Skin epidermis (tissue), 12 donors: ENCODE measurements around the gene PKHD1.
"Not testable (repeated sequence)": the region's sequence is repeated elsewhere in the genome, so short reads cannot be mapped to it uniquely, and the experiment has no call there.

Experiments used
- H3K27ac ChIP-seq, 21 experiments: fragments of 200-600 bp; sonication (generic) in 11 of 21; one replicate each; pipeline ENCODE4 v1.5.0; 2020; ENCODE audit warnings: mild to moderate bottlenecking in 3 of 21, inconsistent platforms in 2 of 21, moderate library complexity in 2 of 21
- H3K4me3 ChIP-seq, 7 experiments: fragments of 200-600 bp; sonication (generic) in 2 of 7; one replicate each; pipeline ENCODE4 v1.5.0; 2020; ENCODE audit warnings: inconsistent platforms in 2 of 7, mild to moderate bottlenecking in 2 of 7, moderate library complexity in 1 of 7

Gene PKHD1

DNA sequence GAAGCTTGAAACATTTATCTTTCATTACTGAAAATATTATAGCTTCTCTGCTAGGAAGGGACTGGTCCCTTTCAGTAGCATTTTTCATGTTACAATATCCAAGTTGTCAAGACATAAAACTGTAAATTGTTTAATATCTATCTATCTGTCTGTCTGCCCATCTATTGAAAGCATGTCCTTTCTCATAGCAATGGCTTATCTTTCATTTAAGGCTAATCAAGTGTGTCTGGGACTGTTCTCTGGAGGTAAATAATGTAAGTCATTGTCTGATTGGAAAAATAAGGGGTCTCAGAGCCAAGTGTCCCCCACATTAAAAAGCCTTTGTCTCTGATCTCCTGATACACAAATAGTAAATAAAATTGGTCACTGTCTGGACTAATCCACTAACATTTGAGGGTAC is 135.5 kb downstream of the PKHD1 start:
- H3K27ac ChIP-seq: no peak overlapping the region
- no peak overlapping the region for H3K4me3 ChIP-seq

DNA sequence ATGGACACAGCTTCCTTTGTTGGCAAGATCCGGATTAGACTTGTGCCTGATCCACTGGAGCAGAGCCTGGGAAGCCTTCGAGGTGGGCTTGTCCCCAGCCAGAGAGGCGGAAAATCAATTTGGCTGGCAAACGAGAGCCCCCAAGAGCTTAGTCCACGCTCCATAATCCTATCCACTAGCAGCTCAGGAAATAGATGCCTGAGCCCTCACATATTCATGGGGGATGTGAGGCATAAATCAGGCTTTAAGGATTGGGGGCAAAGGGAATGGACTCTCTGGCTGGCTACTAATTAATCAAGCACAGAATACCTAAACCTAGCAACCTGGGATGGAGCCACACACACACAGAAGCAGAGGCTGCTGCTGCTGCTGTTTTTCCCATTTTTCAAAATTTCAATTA is 137.9 kb downstream of the PKHD1 start:
- H3K27ac ChIP-seq: no peak overlapping the region
- no peak overlapping the region for H3K4me3 ChIP-seq

DNA sequence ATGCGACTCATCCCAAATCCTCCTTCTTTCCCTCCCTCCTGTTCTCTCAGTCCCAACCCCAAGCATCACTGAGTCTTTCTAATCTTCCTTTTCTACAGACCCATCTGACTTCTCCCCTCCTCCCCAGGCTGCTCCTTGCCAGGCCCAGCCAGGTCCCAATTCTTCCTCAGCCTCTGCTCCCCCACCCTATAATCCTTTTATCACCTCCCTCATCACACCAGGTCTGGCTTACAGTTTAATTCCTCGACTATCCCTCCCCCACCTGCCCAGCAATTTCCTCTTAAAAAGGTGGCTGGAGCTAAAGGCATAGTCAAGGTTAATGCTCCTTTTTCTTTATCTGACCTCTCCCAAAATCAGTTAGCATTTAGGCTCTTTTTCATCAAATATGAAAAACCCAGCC is 147.7 kb downstream of the PKHD1 start:
- H3K27ac ChIP-seq, H3K4me3 ChIP-seq: not testable (repeated sequence)

DNA sequence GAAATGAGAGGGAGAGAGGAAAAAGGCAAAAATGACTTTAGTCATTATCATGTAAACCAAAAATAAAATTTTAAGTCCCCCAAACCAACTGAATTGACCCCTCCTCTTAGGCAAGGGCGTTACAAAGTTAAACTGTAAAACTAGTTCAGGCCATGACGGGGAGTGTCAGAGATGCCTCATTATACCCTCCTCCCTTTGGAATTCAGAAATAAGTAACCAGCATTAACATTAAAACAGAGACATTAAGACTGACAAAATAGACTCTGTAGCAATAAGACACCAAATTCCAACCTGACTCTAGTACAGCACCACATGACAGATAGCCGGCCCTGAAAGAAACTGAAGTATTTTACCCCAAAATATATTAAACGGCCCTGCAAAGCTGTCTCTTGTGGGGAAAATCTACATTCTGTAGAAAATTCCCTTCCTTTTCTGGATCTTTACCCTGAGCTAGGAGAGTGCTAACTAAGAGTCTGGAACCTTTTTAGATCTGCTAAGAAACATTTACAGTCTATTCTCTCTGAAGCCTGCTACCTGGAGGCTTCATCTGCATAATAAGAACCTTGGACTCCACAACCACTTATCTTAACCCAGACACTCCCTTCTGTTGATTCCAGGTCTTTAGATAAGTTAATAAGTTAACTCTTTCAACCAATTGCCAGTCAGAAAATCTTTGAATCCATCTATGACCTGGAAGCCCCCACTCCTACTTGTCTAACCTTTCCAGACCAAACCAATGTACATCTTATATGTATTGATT is 150.7 kb downstream of the PKHD1 start:
- H3K27ac ChIP-seq: no peak overlapping the region
- no peak overlapping the region for H3K4me3 ChIP-seq

DNA sequence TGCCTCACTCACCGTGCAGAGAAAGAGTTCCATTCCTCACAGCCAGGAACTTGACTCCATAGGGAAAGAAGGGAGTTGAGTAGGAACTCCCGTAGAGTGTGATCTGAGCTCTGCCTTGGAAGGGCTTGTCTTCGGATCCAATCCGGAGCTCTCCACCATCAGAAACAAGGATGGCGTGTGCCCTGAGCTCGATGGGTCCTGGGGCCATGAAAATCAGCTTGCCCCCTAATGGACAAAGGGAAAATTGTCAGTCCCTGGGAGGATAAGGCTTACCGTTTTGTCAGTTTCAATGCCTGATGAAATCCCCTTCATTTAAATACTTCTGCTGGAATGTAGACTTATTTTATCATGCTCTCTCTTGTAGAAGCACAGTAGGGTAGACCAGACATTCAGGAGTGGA is 153.3 kb downstream of the PKHD1 start:
- no peak overlapping the region for H3K4me3 ChIP-seq
- no peak overlapping the region for H3K27ac ChIP-seq

DNA sequence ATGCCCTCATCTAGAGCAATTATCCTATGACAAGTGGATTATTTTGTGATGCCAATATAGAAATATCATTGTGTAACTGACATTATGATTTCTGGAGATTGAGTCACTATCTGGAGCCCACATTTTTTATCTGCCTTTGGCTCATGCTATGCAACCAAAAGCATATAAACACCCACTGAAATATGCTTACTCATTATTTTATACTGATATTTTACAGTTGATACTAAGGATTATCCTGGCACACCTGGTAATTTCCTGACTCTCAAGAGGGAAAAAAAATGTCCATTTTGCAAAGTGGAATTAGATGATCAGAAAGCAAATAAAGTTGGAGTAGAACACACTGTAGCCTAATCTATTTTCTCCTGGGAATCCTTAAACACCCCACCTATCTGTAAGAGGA is 154.5 kb downstream of the PKHD1 start:
- Histone ChIP-seq H3K27ac (no peak overlapping the region), H3K4me3 (no peak overlapping the region)

DNA sequence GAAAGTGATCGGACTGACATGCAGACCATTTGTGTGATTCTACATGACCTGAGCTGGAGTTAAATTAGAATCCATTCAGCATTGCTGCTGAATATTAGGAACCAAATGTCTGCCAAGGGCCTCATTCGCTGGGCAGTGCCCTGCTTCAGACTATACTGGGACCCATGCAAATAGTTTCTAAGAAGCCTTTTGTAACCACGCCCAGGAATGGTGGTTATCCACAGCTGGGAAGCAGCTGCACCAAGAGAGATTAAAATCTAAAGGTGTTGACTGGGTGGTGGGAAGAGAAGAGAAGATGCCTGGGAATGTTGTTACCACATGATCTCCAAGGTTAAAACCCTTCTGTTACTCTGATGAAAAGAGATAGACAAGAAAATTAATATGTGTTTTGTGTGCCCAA is 156.8 kb downstream of the PKHD1 start:
- Histone ChIP-seq H3K27ac (no peak overlapping the region), H3K4me3 (no peak overlapping the region)

DNA sequence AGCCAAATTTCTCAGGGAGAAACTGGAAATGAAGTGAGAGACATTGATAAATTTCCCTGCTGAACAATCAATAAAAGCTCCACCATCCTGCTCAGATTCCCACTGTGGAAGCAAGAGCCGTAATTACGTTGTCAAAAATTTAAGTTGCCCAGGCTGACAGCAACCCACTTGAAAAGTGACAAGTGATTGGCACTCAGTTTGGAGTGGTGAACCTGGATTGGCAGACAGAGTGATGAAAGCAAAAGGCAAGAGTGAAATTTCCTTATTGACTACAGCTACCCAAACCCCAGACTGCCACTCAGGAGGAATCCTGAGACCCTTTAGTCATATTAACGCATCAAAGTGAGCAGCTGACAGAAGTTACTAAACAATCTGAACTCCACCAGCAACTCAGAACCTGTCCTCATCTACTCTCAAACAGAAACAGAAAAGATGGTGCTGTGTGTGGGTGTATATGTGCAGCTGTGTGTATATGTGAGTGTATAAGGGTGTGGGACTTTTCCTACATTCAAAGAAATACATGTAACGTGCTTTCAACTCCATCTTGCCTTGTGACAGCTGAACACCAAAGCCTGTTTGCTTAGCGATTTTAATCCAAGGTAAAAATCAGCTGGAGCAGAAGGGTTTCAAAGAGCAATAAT is 157.4 kb downstream of the PKHD1 start:
- no peak overlapping the region for H3K27ac ChIP-seq
- no peak overlapping the region for H3K4me3 ChIP-seq

DNA sequence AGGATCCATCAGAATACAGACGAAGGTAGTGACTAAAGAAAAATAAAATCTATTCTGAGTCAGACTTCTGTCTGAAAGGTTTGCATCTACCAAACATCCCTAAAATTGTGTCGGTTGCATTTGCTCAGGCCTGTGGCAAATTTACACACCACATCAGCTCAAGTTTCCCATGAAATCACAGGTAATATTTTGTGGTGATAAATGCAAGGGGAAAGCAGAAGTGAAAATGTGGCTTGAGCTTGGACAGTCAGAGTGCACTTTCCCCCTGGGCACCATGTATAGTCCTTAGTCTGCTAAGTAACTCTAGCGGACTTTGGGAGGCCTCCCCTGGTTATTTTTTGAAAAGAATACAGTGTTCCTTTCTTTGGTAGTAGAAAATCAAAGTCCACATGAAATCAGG is 159.1 kb downstream of the PKHD1 start:
- Histone ChIP-seq H3K4me3 (no peak overlapping the region), H3K27ac (no peak overlapping the region)

DNA sequence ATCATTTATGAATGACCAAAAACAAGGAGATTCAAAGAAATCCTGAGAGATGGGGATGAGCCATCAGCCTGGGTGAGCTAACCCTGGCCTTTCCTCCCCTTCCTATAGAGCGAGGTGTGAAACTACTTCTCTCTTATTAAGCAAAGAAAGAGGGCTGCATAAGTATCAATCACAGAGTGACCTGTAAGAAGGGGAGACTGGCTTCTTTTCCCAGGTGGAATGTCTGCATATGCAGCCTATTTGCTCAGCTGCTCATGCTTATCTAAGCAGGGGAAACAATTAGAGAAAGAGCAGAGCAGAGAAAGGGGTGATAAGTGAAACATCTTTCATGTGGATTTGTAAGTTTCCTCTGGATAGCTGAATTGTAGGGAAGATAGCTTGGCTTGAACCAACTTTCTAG is 160.0 kb downstream of the PKHD1 start:
- H3K27ac ChIP-seq: no peak overlapping the region
- H3K4me3 ChIP-seq: no peak overlapping the region

DNA sequence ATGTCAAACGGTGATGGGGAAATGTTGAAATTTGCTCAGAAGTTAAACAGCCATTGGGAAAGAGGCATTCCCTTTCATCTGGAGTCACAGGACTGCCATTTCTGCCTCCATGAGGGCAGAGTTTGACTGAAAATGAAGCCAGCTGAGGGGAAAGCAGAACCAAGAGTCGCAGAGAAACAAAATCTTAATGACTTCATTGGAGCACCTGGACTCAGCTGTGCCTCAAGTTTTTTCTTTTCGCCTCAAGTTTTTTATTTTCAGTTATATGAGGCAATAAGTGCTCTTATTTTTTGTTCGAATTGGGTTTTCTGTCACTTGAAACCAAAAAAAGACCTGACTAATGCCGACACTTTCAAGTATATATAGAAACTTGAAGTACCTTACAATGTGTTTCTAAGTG is 161.3 kb downstream of the PKHD1 start:
- Histone ChIP-seq H3K27ac (no peak overlapping the region), H3K4me3 (no peak overlapping the region)

DNA sequence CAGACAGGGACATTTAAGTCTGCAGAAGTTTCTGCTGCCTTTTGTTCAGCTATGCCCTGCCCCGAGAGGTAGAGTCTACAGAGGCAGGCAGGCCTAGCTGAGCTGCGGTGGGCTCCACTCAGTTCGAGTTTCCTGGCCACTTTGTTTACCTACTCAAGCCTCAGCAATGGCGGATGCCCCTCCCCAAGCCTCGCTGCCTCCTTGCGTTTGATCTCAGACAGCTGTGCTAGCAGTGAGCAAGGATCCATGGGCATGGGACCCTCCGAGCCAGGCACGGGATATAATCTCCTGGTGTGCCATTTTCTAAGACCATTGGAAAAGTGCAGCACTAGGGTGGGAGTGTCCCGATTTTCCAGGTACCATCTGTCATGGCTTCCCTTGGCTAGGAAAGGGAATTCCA is 164.9 kb downstream of the PKHD1 start:
- not testable (repeated sequence) for H3K4me3 ChIP-seq, H3K27ac ChIP-seq

DNA sequence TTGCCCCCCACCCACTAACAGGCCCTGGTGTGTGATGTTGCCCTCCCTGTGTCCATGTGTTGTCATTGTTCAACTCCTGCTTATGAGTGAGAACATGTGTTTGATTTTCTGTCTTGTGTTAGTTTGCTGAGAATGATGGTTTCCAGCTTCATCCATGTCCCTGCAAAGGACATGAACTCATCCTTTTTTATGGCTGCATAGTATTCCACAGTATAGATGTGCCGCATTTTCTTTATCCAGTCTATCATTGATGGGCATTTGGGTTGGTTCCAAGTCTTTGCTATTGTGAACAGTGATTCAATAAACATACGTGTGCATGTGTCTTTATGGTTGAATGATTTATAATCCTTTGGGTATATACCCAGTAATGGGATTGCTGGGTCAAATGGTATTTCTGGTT is 169.1 kb downstream of the PKHD1 start:
- H3K27ac ChIP-seq, H3K4me3 ChIP-seq: not testable (repeated sequence)

DNA sequence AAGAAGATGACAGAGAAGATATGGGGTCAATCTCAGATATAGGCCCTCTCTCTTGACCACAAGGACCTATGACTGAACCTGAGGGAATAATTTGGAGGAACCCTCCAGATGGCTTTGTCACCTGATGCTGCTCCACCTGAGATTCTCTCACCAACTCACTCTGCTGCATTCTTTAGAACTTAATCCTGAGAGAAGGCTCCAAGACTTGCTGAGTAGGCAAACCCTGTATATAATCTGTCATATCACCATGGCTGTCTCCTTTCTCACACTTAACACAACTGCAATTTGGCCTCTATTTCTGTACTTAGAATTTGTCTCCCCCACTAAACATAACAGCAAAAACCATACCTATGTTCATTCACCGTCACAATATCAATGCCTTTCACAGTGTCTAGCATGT is 172.3 kb downstream of the PKHD1 start:
- no peak overlapping the region for H3K27ac ChIP-seq
- H3K4me3 ChIP-seq: no peak overlapping the region

DNA sequence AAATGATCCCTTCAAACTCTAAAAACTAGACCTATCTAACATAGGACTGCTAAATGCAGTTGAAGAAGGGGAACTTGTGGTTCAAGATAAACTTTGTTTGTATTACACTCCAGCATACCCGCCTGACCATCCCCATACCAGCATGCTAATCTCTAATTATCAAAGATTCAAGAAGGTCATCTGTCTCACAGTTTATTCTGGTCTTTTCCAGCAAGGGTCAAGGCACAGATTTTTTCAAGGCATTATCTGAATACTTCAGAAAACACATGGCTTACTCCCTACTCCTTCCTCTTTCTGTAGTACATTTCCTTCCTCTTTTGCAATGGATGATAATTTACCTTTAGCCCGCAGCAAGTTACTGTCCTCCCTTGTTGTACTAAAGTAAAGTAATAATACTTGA is 174.1 kb downstream of the PKHD1 start:
- no peak overlapping the region for H3K4me3 ChIP-seq
- no peak overlapping the region for H3K27ac ChIP-seq

DNA sequence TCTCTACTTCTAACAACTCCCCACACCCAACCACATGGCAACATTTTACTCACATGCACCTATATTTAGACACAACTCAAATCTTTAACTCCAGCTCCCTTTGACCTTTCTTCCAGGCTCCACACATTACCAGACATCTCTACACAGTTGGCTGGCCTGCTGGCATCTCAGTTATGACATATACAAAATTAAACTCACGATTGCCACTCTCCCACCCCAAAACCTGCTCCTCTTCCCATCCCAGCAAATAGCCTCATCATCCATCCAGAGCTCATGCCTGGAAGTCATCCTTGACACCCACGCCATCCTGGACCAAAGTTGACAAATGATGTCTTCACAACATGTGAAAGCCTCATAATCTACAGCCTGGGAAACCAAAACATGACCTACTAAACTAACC is 176.6 kb downstream of the PKHD1 start:
- no peak overlapping the region for H3K4me3 ChIP-seq
- no peak overlapping the region for H3K27ac ChIP-seq

DNA sequence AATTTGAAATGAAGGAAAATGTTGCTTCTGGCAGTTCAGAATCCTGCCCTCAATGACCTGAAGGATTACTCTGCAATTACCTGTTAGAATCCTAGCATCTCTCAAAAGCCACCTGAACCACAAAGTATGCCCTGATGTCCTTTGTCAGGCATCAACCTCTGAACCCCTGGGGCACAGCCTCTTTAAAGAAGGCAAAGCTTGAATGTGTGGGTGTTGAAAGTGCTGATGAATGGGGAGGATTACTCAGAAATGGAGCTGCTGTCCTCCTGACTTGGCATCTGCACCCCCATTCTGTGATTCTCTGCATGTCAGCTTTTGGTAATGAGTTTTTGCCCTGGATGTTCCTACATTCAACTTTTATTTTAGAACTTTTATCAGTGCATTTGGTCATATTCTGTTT is 179.2 kb downstream of the PKHD1 start:
- H3K27ac ChIP-seq: no peak overlapping the region
- no peak overlapping the region for H3K4me3 ChIP-seq

DNA sequence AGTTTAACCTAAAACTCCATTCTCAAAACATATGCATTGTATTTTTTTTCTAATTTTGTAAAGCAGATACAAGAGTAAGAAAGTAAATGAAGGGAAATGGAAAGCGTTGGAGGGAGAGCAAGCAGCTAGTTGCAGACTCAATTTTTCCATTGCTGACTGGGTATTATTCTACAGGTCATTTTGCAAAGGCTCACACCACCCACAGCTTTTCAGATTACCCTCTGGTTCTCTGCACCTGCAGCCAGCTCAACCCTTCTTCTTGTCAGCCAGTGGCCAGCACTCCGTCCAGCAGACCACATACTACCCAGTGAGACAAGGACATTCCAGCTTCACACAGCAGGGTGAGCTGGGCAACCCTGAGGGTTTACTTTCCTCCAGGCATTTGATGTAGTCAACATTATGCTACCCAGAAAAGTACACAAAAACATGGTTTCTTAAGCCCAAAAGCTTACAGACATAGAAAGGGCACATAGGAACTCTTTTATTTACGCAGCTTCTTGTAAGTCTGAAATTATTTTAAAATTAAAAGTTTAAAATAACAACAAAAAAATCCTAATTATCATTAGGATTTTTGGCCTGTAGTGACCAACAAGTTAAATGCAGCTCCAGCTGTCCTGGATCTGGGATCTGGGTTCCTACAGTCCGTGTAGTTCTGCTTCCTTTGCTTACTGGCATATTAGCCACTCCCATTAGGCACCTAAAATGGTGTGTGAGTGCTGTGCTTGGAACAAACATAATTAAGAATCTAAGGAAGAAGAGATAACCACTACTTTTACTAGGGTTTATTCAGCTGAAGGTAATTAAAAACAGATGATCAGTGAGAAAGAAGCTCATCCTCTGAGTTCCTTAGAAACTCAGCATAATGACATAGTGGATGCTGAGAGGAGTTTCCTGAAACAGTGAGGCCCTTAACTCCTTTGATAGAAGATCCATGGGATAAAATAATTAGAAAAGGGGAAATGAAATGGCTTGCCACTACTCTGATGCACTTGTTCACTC is 185.3 kb downstream of the PKHD1 start:
- Histone ChIP-seq H3K27ac (no peak overlapping the region), H3K4me3 (no peak overlapping the region)

DNA sequence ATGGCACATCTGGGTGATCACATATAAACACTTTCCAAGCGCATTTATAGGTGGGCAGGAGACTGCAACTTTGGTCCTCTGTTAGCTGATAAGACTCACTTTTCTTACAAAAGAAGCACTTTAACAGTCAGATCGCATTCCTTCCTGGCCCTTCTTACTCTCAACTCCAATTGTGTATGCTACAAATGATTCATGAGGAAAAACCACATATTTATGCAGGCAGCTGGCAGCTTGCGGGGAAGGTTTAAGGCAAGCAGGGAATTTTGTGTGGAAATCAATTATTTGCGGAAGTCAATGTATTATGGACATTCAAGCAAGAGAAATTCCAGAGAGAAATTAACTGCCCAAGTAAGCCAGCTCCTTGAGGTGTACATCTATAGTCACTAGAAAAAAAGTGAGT is 194.0 kb downstream of the PKHD1 start:
- no peak overlapping the region for H3K27ac ChIP-seq
- no peak overlapping the region for H3K4me3 ChIP-seq

DNA sequence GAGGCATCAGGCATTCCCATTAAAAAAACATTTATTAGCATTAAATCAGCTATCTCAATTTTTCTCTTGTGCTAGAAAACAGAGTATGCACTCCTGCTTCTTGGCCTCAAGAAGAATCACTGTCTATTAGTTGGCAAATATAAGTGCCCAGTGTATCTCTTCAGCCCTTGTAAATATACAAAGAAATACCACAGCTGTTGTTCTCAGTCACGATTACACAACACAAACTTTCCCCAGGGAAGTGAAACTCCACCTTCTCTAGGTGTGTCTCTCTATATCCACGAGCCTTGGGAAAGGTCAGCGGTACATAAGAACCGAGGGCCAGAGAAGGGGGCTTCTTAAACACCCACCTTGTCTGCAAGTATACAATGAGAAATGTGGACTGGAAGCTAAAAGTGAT is 194.7 kb downstream of the PKHD1 start:
- H3K4me3 ChIP-seq: no peak overlapping the region
- H3K27ac ChIP-seq: no peak overlapping the region

DNA sequence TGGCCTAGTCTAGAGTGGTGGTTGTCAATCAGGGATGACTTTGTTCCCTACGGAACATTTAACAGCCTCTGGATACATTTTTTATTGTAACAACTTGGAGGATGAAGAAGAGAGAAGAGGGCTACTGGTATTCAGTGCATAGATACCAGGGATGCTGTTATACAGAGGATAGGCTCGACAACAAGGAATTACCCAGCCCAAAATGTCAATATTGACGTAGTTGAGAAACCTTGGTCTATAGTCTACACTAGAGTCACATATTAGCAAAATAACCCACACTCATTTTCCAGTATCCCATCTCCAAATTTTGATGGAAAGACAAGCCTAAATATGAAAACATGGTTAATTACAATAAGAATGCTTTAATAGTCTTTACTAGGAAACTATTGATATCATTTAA is 195.1 kb downstream of the PKHD1 start:
- Histone ChIP-seq H3K27ac (no peak overlapping the region), H3K4me3 (no peak overlapping the region)
